H1 (cell line): ENCODE data around the gene PRDM5. TPM values are rescaled to one million over a fixed set of nuclear protein-coding genes. Genes with fewer than 3 reads are reported as not detected.

Source experiments
- CTCF ChIA-PET: fragments of 300-600 bp; sonication (Branson Sonifier 250); formaldehyde crosslinking; loops from one replicate; lab custom pipeline; 2021; ENCODE audit not compliant: partially characterized antibody; lab: Charles Lee
- POLR2A ChIA-PET: fragments of 300-600 bp; sonication (Branson Sonifier 250); formaldehyde crosslinking; loops from one replicate; lab custom pipeline; 2021; ENCODE audit warnings: inconsistent platforms; ENCODE audit not compliant: partially characterized antibody; lab: Charles Lee
- DNase-seq, 2 experiments: peaks; one replicate each; pipeline versions ENCODE4 v3.0.0 to v3.0.0-alpha.2; 2010 to 2022; ENCODE audit warnings: low spot score in 2 of 2, low read depth in 1 of 2, mixed read lengths in 1 of 2
- FAIRE-seq: peaks from 2 replicates; lab custom pipeline; 2011; peaks lifted over from hg19 to GRCh38; lab: Jason Lieb, UNC
- H2AFZ ChIP-seq: 2 replicates; pipeline ENCODE4 v1.8.1; 2012; ENCODE audit warnings: low read length, inconsistent platforms
- H2AK5ac ChIP-seq: 2 replicates; pipeline ENCODE4 v1.6.1; 2013; ENCODE audit warnings: low read depth, low read length
- H2BK120ac ChIP-seq: replicated peaks from 2 replicates; pipeline ENCODE3; 2013; ENCODE audit warnings: low read depth, low read length, inconsistent platforms
- H2BK12ac ChIP-seq: 2 replicates; pipeline ENCODE4 v1.6.1; 2013; ENCODE audit warnings: low read depth, low read length
- H2BK15ac ChIP-seq: 2 replicates; pipeline ENCODE4 v1.6.1; 2013; ENCODE audit warnings: low read length
- H2BK20ac ChIP-seq: 2 replicates; pipeline ENCODE4 v1.6.1; 2013; ENCODE audit warnings: low read length
- H2BK5ac ChIP-seq: 2 replicates; pipeline ENCODE4 v1.6.1; 2013; ENCODE audit warnings: low read depth, low read length
- H3K14ac ChIP-seq: 2 replicates; pipeline ENCODE4 v1.6.1; 2013; ENCODE audit warnings: inconsistent platforms; ENCODE audit not compliant: insufficient read length
- H3K18ac ChIP-seq: 2 replicates; pipeline ENCODE4 v1.6.1; 2013; ENCODE audit warnings: low read length; ENCODE audit errors: extremely low read depth
- H3K23ac ChIP-seq: 2 replicates; pipeline ENCODE4 v1.6.1; 2013; ENCODE audit warnings: inconsistent platforms; ENCODE audit not compliant: insufficient read length
- H3K23me2 ChIP-seq: 2 replicates; pipeline ENCODE4 v1.6.1; 2013; ENCODE audit warnings: low read depth, low read length
- H3K27ac ChIP-seq: 2 replicates; pipeline ENCODE4 v1.6.1; 2011; ENCODE audit warnings: low read depth, low read length, inconsistent platforms
- H3K27me3 ChIP-seq, 4 experiments: replicated peaks in 1 of 4; 1 replicate in 1 of 4; 2 replicates in 3 of 4; pipeline versions ENCODE4 v1.6.1 to v1.8.1; 2011 to 2013; ENCODE audit warnings: low read length in 3 of 4, mild to moderate bottlenecking in 3 of 4, inconsistent platforms in 2 of 4, mixed read lengths in 2 of 4, moderate library complexity in 1 of 4; ENCODE audit not compliant: control insufficient read depth in 3 of 4, insufficient read depth in 3 of 4; ENCODE audit errors: extremely low read depth in 1 of 4
- H3K36me3 ChIP-seq, 4 experiments: 2 replicates each; pipeline versions ENCODE4 v1.6.1 to v1.8.1; 2011 to 2013; ENCODE audit warnings: mild to moderate bottlenecking in 4 of 4, low read length in 3 of 4, moderate library complexity in 2 of 4, control low read depth in 1 of 4, inconsistent platforms in 1 of 4; ENCODE audit not compliant: insufficient read depth in 4 of 4, control insufficient read depth in 2 of 4
- H3K4ac ChIP-seq: replicated peaks from 2 replicates; pipeline ENCODE3; 2013; ENCODE audit warnings: low read length, low read depth, mixed read lengths, inconsistent platforms; ENCODE audit not compliant: insufficient read length
- H3K4me1 ChIP-seq, 4 experiments: replicated peaks in 1 of 4; 1 replicate in 1 of 4; 2 replicates in 3 of 4; pipeline versions ENCODE4 v1.6.1 to v1.8.1; 2011 to 2013; ENCODE audit warnings: low read length in 3 of 4, inconsistent platforms in 2 of 4, mixed read lengths in 1 of 4; ENCODE audit not compliant: insufficient read depth in 4 of 4, control insufficient read depth in 3 of 4
- H3K4me2 ChIP-seq, 2 experiments: 2 replicates each; pipeline versions ENCODE4 v1.6.1 to v1.8.1; 2011 to 2013; ENCODE audit warnings: low read depth in 2 of 2, low read length in 2 of 2, control low read depth in 1 of 2, inconsistent platforms in 1 of 2, mild to moderate bottlenecking in 1 of 2; ENCODE audit not compliant: insufficient read depth in 1 of 2
- H3K4me3 ChIP-seq, 4 experiments: fragments of 200-600, 300-600 bp in 1 of 4; sonication (generic), shearing (Covaris generic), sonication (Bioruptor Twin) in 1 of 4; 2 replicates each; pipeline versions ENCODE4 v1.5.1 to v1.8.1; 2011 to 2016; ENCODE audit warnings: low read length in 4 of 4, low read depth in 3 of 4, control low read depth in 2 of 4, inconsistent platforms in 2 of 4, mild to moderate bottlenecking in 2 of 4, mixed read lengths in 1 of 4, moderate library complexity in 1 of 4; ENCODE audit not compliant: insufficient read depth in 2 of 4; ENCODE audit errors: extremely low read depth in 1 of 4
- H3K56ac ChIP-seq: replicated peaks from 2 replicates; pipeline ENCODE3; 2013; ENCODE audit warnings: low read depth, mild to moderate bottlenecking, mixed read lengths, low read length, inconsistent platforms; ENCODE audit not compliant: insufficient read length
- H3K79me1 ChIP-seq: 2 replicates; pipeline ENCODE4 v1.6.1; 2013; ENCODE audit warnings: low read depth, low read length, control low read depth
- H3K79me2 ChIP-seq, 2 experiments: 2 replicates each; pipeline versions ENCODE4 v1.6.1 to v1.8.1; 2012 to 2013; ENCODE audit warnings: low read length in 2 of 2, mild to moderate bottlenecking in 2 of 2, inconsistent platforms in 1 of 2; ENCODE audit not compliant: insufficient read depth in 2 of 2, control insufficient read depth in 1 of 2
- H3K9ac ChIP-seq, 4 experiments: replicated peaks in 1 of 4; 1 replicate in 1 of 4; 2 replicates in 3 of 4; pipeline versions ENCODE4 v1.6.1 to v1.8.1; 2011 to 2013; ENCODE audit warnings: low read depth in 3 of 4, low read length in 3 of 4, control low read depth in 2 of 4, mild to moderate bottlenecking in 2 of 4, moderate library complexity in 2 of 4, inconsistent platforms in 1 of 4; ENCODE audit errors: extremely low read depth in 1 of 4
- H3K9me3 ChIP-seq, 2 experiments: 2 replicates each; pipeline versions ENCODE4 v1.6.1 to v1.8.1; 2012 to 2013; ENCODE audit warnings: mild to moderate bottlenecking in 2 of 2, moderate library complexity in 2 of 2, control low read depth in 1 of 2, inconsistent platforms in 1 of 2, low read depth in 1 of 2, low read length in 1 of 2, mixed read lengths in 1 of 2; ENCODE audit not compliant: insufficient read depth in 2 of 2
- H4K20me1 ChIP-seq, 2 experiments: replicated peaks in 1 of 2; 2 replicates each; pipeline versions ENCODE3 to v1.8.1; 2011 to 2013; ENCODE audit warnings: inconsistent platforms in 2 of 2, low read length in 2 of 2, mild to moderate bottlenecking in 1 of 2; ENCODE audit not compliant: insufficient read depth in 2 of 2, control insufficient read depth in 1 of 2
- H4K5ac ChIP-seq: 2 replicates; pipeline ENCODE4 v1.6.1; 2013; ENCODE audit warnings: low read length, low read depth, mixed read lengths, inconsistent platforms; ENCODE audit not compliant: insufficient read length
- H4K8ac ChIP-seq: 2 replicates; pipeline ENCODE4 v1.8.0; 2013; ENCODE audit warnings: mild to moderate bottlenecking, moderate library complexity, low read length, inconsistent platforms; ENCODE audit not compliant: insufficient read depth; ENCODE audit errors: extremely low read depth
- H4K91ac ChIP-seq: replicated peaks from 2 replicates; pipeline ENCODE3; 2013; ENCODE audit warnings: low read length, mixed read lengths, inconsistent platforms; ENCODE audit not compliant: insufficient read length
- BRCA1 ChIP-seq: IDR thresholded peaks from 2 replicates; pipeline ENCODE4 v1.6.1; 2012; ENCODE audit warnings: low read depth, low read length, improper control_type of control experiment
- KDM1A ChIP-seq: fragments of 200-600, 300-600 bp; sonication (generic); IDR thresholded peaks from 2 replicates; pipeline ENCODE4 v1.7.1; 2016; ENCODE audit warnings: mild to moderate bottlenecking, low read length, borderline replicate concordance
- POLR2A ChIP-seq, 2 experiments: IDR thresholded peaks; 1 replicate in 1 of 2; 2 replicates in 1 of 2; pipeline ENCODE4 v1.6.1; 2011; ENCODE audit warnings: low read depth in 2 of 2, low read length in 2 of 2, mild to moderate bottlenecking in 2 of 2; ENCODE audit errors: control extremely low read depth in 1 of 2
- SAP30 ChIP-seq: fragments of 300-600 bp; sonication (generic); IDR thresholded peaks from 2 replicates; pipeline ENCODE4 v1.7.1; 2012; ENCODE audit warnings: low read length, moderate library complexity, mild to moderate bottlenecking, inconsistent platforms; ENCODE audit not compliant: insufficient read depth, insufficient replicate concordance
- SIN3A ChIP-seq, 2 experiments: IDR thresholded peaks in 1 of 2; conservative IDR thresholded peaks in 1 of 2; 2 replicates each; pipeline ENCODE4 v1.6.1; 2011 to 2012; ENCODE audit warnings: low read length in 2 of 2, improper control_type of control experiment in 1 of 2, low read depth in 1 of 2, mild to moderate bottlenecking in 1 of 2
- SIX5 ChIP-seq: IDR thresholded peaks from 2 replicates; pipeline ENCODE4 v1.6.1; 2011; ENCODE audit warnings: mild to moderate bottlenecking, low read depth, low read length
- TAF1 ChIP-seq: IDR thresholded peaks from 2 replicates; pipeline ENCODE4 v1.6.1; 2011; ENCODE audit warnings: mild to moderate bottlenecking, low read depth, low read length
- ZNF274 ChIP-seq: IDR thresholded peaks from 2 replicates; pipeline ENCODE4 v1.7.0; 2012; ENCODE audit warnings: low read length, borderline replicate concordance; ENCODE audit errors: extremely low read depth
- WGBS, 2 experiments: shearing (Covaris generic) in 1 of 2; methylation state at CpG; one replicate each; pipeline versions ENCODE4 v1.1.6 to v1.1.7; 2013 to 2015; ENCODE audit warnings: low lambda C conversion rate in 2 of 2, mixed read lengths in 2 of 2, inconsistent platforms in 1 of 2, low coverage in 1 of 2, missing lambda C conversion rate in 1 of 2; ENCODE audit not compliant: insufficient replicate concordance in 2 of 2, insufficient coverage in 1 of 2, insufficient read length in 1 of 2; ENCODE audit errors: extremely low coverage in 1 of 2, missing lambda C conversion rate in 1 of 2; 5-methylcytosine and 5-hydroxymethylcytosine counted together
- polyA plus RNA-seq, 7 experiments: library from polyadenylated mRNA; depleted of rRNA in 3 of 7; stranded (reverse) in 5 of 7; unstranded in 2 of 7; fragments of >200 nt in 5 of 7; fragments of 200-250 nt in 2 of 7; gene quantifications; 1 replicate in 5 of 7; 2 replicates in 1 of 7; 4 replicates in 1 of 7; pipeline versions ENCODE4 v1.2.1 to v1.2.3, GENCODE V29; 2011 to 2013; ENCODE audit warnings: missing spikeins in 2 of 7, mixed read lengths in 2 of 7
- total RNA-seq: library from RNA; stranded (reverse); fragmentation: NEBNext Ultra II Directional; extraction: Animal tissue kit (Norgen Biotek cat#: 25700); gene quantifications from 2 replicates; pipeline ENCODE4 v1.2.1, GENCODE V29; 2021

The PRDM5 gene
- total and polyA plus RNA-seq, 2 of the 8 experiments (the other 6 are each of a cell fraction or from before 2014, with no cell fraction given), result 8.2 to 23.4 TPM

DNA sequence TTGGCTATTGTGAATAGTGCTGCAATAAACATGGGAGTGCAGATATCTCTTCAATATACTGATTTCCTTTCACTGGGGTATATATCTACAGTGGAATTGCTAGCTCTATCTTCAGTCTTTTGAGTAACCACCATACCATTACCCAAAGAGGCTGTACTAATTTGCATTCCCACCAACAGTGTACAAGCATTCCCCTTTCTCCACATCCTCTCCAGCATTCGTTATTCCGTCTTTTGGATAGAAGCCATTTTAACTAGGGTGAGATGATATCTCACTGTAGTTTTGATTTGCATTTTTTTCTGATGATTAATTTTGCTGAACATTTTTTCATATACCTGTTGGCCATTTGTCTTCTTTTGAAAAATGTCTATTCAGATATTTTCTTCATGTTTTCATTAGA lies 110.3 kb downstream of the PRDM5 start:
- H3K4me2 ChIP-seq, result no peak overlapping the region
- CTCF ChIA-PET, result no interaction called here

More for the DNA sequence above, 110.3 kb downstream of the PRDM5 start:
- Histone ChIP-seq H2BK15ac (no peak overlapping the region), H2BK5ac (no peak overlapping the region), H4K91ac (no peak overlapping the region), H3K79me2 (no peaks in the 10 kb centered on the region), H3K4me1 (no peaks in the 10 kb centered on the region), H2AK5ac (no peak overlapping the region), H3K14ac (no peak overlapping the region), H2BK12ac (no peak overlapping the region), H3K36me3 (peaks cover 0 to 26% (median 6%) of the 10 kb centered on the region in 4 experiments; a peak in 5 of 8 replicates), H3K18ac (no peak overlapping the region), H4K5ac (no peak overlapping the region), H3K27ac (no peak overlapping the region), H3K23ac (no peak overlapping the region), H3K27me3 (no peaks in the 10 kb centered on the region), H3K9me3 (peaks cover 6 to 13% of the 10 kb centered on the region in 2 experiments), H3K4ac (no peak overlapping the region), H4K8ac (no peak overlapping the region), H3K79me1 (no peaks in the 10 kb centered on the region), H3K23me2 (no peaks in the 10 kb centered on the region), H2AFZ (no peak overlapping the region), H2BK120ac (no peak overlapping the region), H3K56ac (no peak overlapping the region), H4K20me1 (no peaks in the 10 kb centered on the region), H3K4me3 (no peak overlapping the region), H2BK20ac (no peak overlapping the region), H3K9ac (no peak overlapping the region)
- FAIRE-seq (no peak), DNase-seq (no peak)
- 73% methylated on average over 2 of the region's 2 CpGs; no CpG with 5 or more reads in 1 of the 2 experiments for WGBS, 2 experiments
- TF ChIP-seq TAF1 (no peak), ZNF274 (no peak), POLR2A (IDR thresholded peaks at IDR 0.05; ENCODE audit: control extremely low read depth in 1 of 2, low read depth in 2 of 2, low read length in 2 of 2) (no peak), KDM1A (no peak), BRCA1 (no peak), SIN3A (conservative IDR thresholded peaks at IDR 0.05 in 1 of 2, IDR thresholded peaks at IDR 0.05 in 1 of 2; ENCODE audit: low read depth in 1 of 2, low read length in 2 of 2) (no peak), SIX5 (no peak), SAP30 (no peak)
- POLR2A ChIA-PET, result no interaction called here
